HG03039 (cell line): Measurements from ENCODE around the gene TTC39A.

ENCODE experiments used
- ATAC-seq: cut with Tn5 transposase; IDR thresholded peaks from one replicate; pipeline ENCODE4 v1.9.1; 2021; ENCODE audit warnings: mild to moderate bottlenecking, moderate library complexity; ENCODE audit not compliant: unreplicated experiment

TTC39A gene

GRCh38 chr1:51316113-51316845 lies 14.1 kb downstream of the TTC39A start:
- no peak for ATAC-seq

- ATAC-seq, result no peak
Measured at GRCh38 chr1:51314974-51315373, 15.4 kb downstream of the TTC39A start.

- ATAC-seq, result no peak
Measured at GRCh38 chr1:51313961-51314777, 16.2 kb downstream of the TTC39A start.

- ATAC-seq, result no peak
Measured at GRCh38 chr1:51313268-51313852, 17.0 kb downstream of the TTC39A start.

- ATAC-seq, result no peak
Measured at GRCh38 chr1:51312718-51313117, 17.6 kb downstream of the TTC39A start.

- no peak for ATAC-seq
Measured at GRCh38 chr1:51311826-51312225, 18.5 kb downstream of the TTC39A start.

- no peak for ATAC-seq
Measured at GRCh38 chr1:51310871-51311613, 19.3 kb downstream of the TTC39A start.

GRCh38 chr1:51309291-51309690 lies 21.1 kb downstream of the TTC39A start:
- ATAC-seq, result no peak

GRCh38 chr1:51308636-51309035 lies 21.7 kb downstream of the TTC39A start:
- ATAC-seq, result no peak

- no peak for ATAC-seq
Measured at GRCh38 chr1:51306950-51307349, 23.4 kb downstream of the TTC39A start.

- ATAC-seq, result no peak
Measured at GRCh38 chr1:51305371-51305823, 25.0 kb downstream of the TTC39A start.

- no peak for ATAC-seq
Measured at GRCh38 chr1:51304360-51304759, 26.0 kb downstream of the TTC39A start.

GRCh38 chr1:51303751-51304251 lies 26.6 kb downstream of the TTC39A start:
- no peak for ATAC-seq

GRCh38 chr1:51303315-51303714 lies 27.0 kb downstream of the TTC39A start:
- ATAC-seq, result no peak

GRCh38 chr1:51302746-51303145 lies 27.6 kb downstream of the TTC39A start:
- ATAC-seq, result no peak

GRCh38 chr1:51302270-51302669 lies 28.1 kb downstream of the TTC39A start:
- ATAC-seq, result no peak

- ATAC-seq, result no peak
Measured at GRCh38 chr1:51301844-51302162, 28.6 kb downstream of the TTC39A start.

- ATAC-seq, result no peak
Measured at GRCh38 chr1:51301152-51301843, 29.1 kb downstream of the TTC39A start.

GRCh38 chr1:51299981-51300670 lies 30.2 kb downstream of the TTC39A start:
- no peak for ATAC-seq
